HG03520 (cell line): ENCODE data around the gene PPP2R5C.

Source experiments
- ATAC-seq: cut with Tn5 transposase; IDR thresholded peaks from one replicate; pipeline ENCODE4 v1.9.1; 2021; ENCODE audit warnings: mild to moderate bottlenecking, moderate library complexity; ENCODE audit not compliant: unreplicated experiment

Gene PPP2R5C

GRCh38 chr14:101881426-101881825 lies 119.9 kb downstream of the PPP2R5C start:
- no peak for ATAC-seq

- no peak for ATAC-seq
Observed at GRCh38 chr14:101882141-101882935, 120.8 kb downstream of the PPP2R5C start.

- ATAC-seq: no peak
Observed at GRCh38 chr14:101884089-101884933, 122.8 kb downstream of the PPP2R5C start.

- ATAC-seq: no peak
Observed at GRCh38 chr14:101884934-101885576, 123.5 kb downstream of the PPP2R5C start.

- ATAC-seq: no peak
Observed at GRCh38 chr14:101887219-101887618, 125.7 kb downstream of the PPP2R5C start.

GRCh38 chr14:101888182-101888581 lies 126.7 kb downstream of the PPP2R5C start:
- ATAC-seq: no peak

- ATAC-seq: no peak
Observed at GRCh38 chr14:101889366-101889765, 127.9 kb downstream of the PPP2R5C start.

GRCh38 chr14:101889898-101890297 lies 128.4 kb downstream of the PPP2R5C start:
- no peak for ATAC-seq

GRCh38 chr14:101891471-101891870 lies 130.0 kb downstream of the PPP2R5C start:
- no peak for ATAC-seq

- ATAC-seq: no peak
Observed at GRCh38 chr14:101893759-101894158, 132.2 kb downstream of the PPP2R5C start.

GRCh38 chr14:101894365-101895081 lies 133.0 kb downstream of the PPP2R5C start:
- ATAC-seq: no peak

GRCh38 chr14:101895256-101895655 lies 133.7 kb downstream of the PPP2R5C start:
- ATAC-seq: no peak

- no peak for ATAC-seq
Observed at GRCh38 chr14:101897326-101897725, 135.8 kb downstream of the PPP2R5C start.

GRCh38 chr14:101898416-101898815 lies 136.9 kb downstream of the PPP2R5C start:
- no peak for ATAC-seq

- no peak for ATAC-seq
Observed at GRCh38 chr14:101899263-101899662, 137.8 kb downstream of the PPP2R5C start.

GRCh38 chr14:101900253-101900652 lies 138.7 kb downstream of the PPP2R5C start:
- ATAC-seq: no peak

GRCh38 chr14:101903111-101903561 lies 141.6 kb downstream of the PPP2R5C start:
- ATAC-seq: no peak

GRCh38 chr14:101905614-101906013 lies 144.1 kb downstream of the PPP2R5C start:
- no peak for ATAC-seq

- no peak for ATAC-seq
Observed at GRCh38 chr14:101906645-101907044, 145.1 kb downstream of the PPP2R5C start.

GRCh38 chr14:101907619-101908018 lies 146.1 kb downstream of the PPP2R5C start:
- no peak for ATAC-seq

GRCh38 chr14:101908795-101909194 lies 147.3 kb downstream of the PPP2R5C start:
- no peak for ATAC-seq
